ENCODE data around the gene DLGAP1.

- no peak for TF ChIP-seq EZH2 (IDR thresholded peaks at IDR 0.05; ENCODE audit: borderline replicate concordance)
- TF ChIP-seq, protein P1, sequence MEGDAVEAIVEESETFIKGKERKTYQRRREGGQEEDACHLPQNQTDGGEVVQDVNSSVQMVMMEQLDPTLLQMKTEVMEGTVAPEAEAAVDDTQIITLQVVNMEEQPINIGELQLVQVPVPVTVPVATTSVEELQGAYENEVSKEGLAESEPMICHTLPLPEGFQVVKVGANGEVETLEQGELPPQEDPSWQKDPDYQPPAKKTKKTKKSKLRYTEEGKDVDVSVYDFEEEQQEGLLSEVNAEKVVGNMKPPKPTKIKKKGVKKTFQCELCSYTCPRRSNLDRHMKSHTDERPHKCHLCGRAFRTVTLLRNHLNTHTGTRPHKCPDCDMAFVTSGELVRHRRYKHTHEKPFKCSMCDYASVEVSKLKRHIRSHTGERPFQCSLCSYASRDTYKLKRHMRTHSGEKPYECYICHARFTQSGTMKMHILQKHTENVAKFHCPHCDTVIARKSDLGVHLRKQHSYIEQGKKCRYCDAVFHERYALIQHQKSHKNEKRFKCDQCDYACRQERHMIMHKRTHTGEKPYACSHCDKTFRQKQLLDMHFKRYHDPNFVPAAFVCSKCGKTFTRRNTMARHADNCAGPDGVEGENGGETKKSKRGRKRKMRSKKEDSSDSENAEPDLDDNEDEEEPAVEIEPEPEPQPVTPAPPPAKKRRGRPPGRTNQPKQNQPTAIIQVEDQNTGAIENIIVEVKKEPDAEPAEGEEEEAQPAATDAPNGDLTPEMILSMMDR (IDR thresholded peaks at IDR 0.05; ENCODE audit: poor library complexity), result no peak
These were observed 645.9 kb downstream of the DLGAP1 start for GRCh38 chr18:3808985-3809780.
